Stimulated activated memory B cell treated with anti-CD40 and anti-IgM and Interleukin-4, amounts not matched to agents 10 μg/mL and 1 μg/mL and 100 μg/mL, for 72 hours (primary cell): ENCODE measurements around the gene MNAT1.
"Not testable (repeated sequence)": the region's sequence is repeated elsewhere in the genome, so short reads cannot be mapped to it uniquely, and the experiment has no call there.

Experiments
- ATAC-seq: fragments of 150-1000 bp; cut with Tn5 transposase; 2 replicates; pipeline ENCODE4 v1.10.0; 2021
- H3K27ac Mint-ChIP-seq: one replicate; pipeline ENCODE4 v1.8.0; 2022; ENCODE audit warnings: mild to moderate bottlenecking, mixed read lengths
- H3K27me3 Mint-ChIP-seq: one replicate; pipeline ENCODE4 v1.8.0; 2022; ENCODE audit warnings: mixed read lengths
- H3K36me3 Mint-ChIP-seq: one replicate; pipeline ENCODE4 v1.8.0; 2022; ENCODE audit warnings: mixed read lengths
- H3K4me1 Mint-ChIP-seq: one replicate; pipeline ENCODE4 v1.8.0; 2022; ENCODE audit warnings: mixed read lengths
- H3K4me3 Mint-ChIP-seq: one replicate; pipeline ENCODE4 v1.8.0; 2022; ENCODE audit warnings: mild to moderate bottlenecking, moderate library complexity, mixed read lengths
- H3K9me3 Mint-ChIP-seq: one replicate; pipeline ENCODE4 v1.8.0; 2022; ENCODE audit warnings: mixed read lengths

Gene MNAT1

DNA sequence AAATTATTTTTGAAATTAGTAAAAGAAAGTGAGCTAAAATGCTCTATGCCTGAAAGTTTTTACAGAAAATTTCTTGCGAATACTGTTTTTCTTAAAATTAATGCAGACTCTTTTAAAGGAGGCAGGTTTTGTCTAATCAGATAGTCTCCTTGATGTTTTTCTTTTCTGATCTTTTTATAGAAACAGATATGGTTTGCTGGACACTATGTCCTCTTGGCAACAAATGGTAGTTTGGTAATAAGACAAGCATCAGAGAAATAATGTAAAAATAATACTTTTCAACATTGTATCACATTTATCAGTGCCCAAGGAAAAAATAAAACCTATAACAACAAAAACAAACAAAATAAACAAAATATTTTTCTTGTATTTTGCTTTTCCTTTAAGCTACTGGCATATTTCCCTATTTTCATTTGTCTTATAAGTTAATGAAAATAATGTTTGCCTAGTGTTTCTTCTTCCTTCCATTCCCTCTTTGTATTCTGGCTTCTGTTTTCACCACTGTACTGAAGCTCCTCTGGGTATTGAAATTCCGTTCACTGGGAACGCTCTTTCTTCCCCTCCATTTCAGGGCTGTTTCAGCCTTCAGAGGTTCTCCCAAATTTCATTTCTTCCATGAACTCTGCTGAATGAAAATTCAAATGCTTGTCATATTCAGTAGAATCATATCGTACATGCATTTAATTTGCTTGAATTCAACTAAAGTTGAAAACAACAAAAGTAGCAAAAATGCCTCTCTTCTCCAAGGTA lies 131.0 kb downstream of the MNAT1 start:
- Mint-ChIP-seq H3K4me1 (no peaks in the 10 kb centered on the region), H3K36me3 (no peaks in the 10 kb centered on the region), H3K9me3 (no peaks in the 10 kb centered on the region), H3K27me3 (no peaks in the 10 kb centered on the region), H3K27ac (no peak overlapping the region), H3K4me3 (no peak overlapping the region)
- no peak for ATAC-seq

DNA sequence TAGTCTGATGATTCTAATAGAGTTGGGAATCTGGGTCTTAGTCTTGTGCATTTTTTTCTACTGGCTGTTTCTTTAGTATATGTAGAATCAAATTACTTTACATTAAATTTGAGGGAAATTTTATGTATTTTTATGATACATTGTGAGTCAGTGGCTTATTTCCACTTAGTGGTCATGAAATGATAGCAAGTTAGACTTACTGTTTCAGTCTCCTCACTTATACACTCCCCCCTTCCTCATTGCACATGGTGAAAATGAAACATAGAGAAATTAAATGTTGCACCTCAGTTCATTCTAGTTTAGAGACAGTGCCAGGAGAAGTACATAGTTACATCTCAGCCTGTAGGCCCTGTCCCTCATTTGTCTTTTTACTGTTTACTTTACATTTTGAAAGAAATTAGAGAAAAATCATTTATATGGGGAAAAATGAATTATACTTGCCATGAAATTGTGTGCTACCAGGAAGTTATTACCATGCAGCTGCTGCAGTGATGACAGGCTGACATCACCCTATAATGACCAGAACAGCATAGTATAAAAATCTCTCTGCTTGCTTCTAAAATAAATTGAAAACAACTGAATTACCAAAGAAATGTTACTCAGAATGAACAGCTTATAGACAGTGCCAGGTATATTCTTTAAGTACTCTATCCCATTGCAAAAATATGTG lies 133.1 kb downstream of the MNAT1 start:
- Mint-ChIP-seq H3K4me3 (no peak overlapping the region), H3K27ac (no peak overlapping the region), H3K9me3 (no peaks in the 10 kb centered on the region), H3K4me1 (peaks cover 6% of the 10 kb centered on the region), H3K36me3 (peaks cover 10% of the 10 kb centered on the region), H3K27me3 (no peaks in the 10 kb centered on the region)
- ATAC-seq = no peak

DNA sequence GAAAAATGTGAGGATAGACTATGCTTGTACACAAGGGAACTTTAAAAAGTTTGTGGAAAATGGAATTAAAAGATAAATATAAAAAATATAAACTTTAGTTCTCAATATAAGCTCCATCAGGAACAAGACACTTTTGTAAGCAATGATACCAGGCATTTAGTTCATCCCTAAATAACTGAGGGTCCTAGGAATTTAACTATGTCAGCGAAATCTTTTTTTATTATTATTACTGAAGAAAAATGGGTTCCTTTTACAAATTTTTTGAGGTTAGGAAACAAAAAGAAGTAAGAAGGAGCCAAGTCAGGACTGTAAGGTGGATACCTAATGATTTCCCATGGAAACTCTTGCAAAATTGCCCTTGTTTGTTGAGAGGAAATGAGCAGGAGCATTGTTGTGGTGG lies 143.6 kb downstream of the MNAT1 start:
- no peak for ATAC-seq
- Mint-ChIP-seq H3K27ac (no peak overlapping the region), H3K36me3 (peaks cover 47% of the 10 kb centered on the region), H3K27me3 (no peaks in the 10 kb centered on the region), H3K4me1 (no peaks in the 10 kb centered on the region), H3K4me3 (no peak overlapping the region), H3K9me3 (peaks cover 9% of the 10 kb centered on the region)

DNA sequence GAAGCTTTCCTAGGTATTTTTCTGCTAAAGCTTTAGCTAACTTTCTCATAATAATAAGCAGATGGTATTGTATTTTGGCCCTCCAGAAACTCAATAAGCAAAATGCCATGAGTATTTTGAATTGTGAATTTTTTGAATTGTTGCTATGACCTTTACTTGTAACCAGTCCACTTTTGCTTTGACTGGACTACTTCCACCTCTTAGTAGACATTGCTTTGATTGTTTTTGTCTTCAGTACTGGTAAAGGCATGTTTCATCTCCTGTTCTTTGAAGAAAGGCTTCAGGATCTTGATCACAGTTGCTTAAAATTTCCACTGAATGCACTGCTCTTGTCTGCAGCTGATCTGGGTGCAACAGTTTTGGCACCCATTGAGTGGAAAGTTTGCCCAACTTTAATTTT lies 144.0 kb downstream of the MNAT1 start:
- peaks cover 10% of the 10 kb centered on the region for H3K9me3 Mint-ChIP-seq
- no peak overlapping the region for H3K4me3 Mint-ChIP-seq
- no peak overlapping the region for H3K27ac Mint-ChIP-seq
- H3K4me1 Mint-ChIP-seq = no peaks in the 10 kb centered on the region
- ATAC-seq = no peak
- H3K27me3 Mint-ChIP-seq = no peaks in the 10 kb centered on the region
- H3K36me3 Mint-ChIP-seq = peaks cover 47% of the 10 kb centered on the region

DNA sequence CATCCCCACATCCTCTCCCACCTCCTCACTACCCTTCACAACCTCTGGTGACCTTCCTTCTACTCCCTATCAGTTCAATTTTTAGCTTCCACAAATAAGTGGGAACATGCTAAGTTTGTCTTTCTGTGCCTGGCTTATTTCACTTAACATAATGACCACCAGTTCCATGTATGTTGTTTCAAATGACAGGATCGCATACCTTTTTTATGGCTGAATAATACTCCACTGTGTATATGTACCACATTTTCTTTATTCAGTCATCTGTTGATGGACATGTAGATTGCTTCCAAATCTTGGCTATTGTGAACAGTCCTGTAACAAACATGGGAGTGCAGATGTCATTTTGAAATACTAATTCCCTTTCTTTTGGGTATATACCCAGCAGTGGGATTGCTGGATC lies 147.7 kb downstream of the MNAT1 start:
- Mint-ChIP-seq H3K27me3 (no peaks in the 10 kb centered on the region), H3K9me3 (peaks cover 17% of the 10 kb centered on the region), H3K27ac (no peak overlapping the region), H3K36me3 (peaks cover 69% of the 10 kb centered on the region), H3K4me1 (peaks cover 11% of the 10 kb centered on the region), H3K4me3 (no peak overlapping the region)
- ATAC-seq = no peak

DNA sequence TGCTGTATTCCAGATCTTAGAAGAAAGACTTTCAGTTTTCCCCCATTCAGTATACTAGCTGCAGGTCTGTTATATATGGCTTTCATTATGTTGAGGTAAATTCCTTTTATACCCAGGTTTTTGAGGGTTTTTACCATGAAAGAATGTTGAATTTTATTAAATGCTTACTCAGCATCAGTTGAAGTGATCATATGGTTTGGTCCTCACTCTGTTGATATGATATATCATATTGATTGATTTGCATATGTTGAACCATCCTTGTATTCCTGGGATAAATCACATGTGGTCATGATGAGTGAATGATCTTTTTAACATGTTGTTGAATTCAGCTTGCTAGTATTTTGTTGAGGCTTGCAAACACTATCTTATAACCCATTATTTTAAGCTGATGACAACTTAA lies 149.6 kb downstream of the MNAT1 start:
- no peak overlapping the region for H3K4me3 Mint-ChIP-seq
- H3K27ac Mint-ChIP-seq = no peak overlapping the region
- ATAC-seq = no peak
- H3K27me3 Mint-ChIP-seq = no peaks in the 10 kb centered on the region
- peaks cover 72% of the 10 kb centered on the region for H3K36me3 Mint-ChIP-seq
- peaks cover 17% of the 10 kb centered on the region for H3K9me3 Mint-ChIP-seq
- H3K4me1 Mint-ChIP-seq = peaks cover 11% of the 10 kb centered on the region

DNA sequence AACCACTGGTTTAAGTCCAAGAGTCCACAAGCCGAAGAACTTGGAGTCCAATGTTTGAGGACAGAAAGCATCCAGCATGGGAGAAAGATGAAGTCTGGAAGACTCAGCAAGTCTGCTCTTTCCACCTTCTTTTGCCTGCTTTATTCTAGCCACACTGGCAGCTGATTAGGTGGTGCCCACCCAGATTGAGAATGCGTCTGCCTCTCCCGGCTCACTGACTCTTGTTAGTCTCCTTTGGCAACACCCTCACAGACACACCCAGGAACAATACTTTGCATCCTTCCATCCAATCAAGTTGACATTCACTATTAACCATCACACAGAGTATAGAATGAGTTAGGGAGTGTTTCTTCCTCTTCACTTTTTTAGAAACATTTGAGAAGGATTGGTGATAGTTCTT lies 156.1 kb downstream of the MNAT1 start:
- peaks cover 54% of the 10 kb centered on the region for H3K36me3 Mint-ChIP-seq
- ATAC-seq, H3K9me3 Mint-ChIP-seq, H3K27ac Mint-ChIP-seq, H3K27me3 Mint-ChIP-seq, H3K4me3 Mint-ChIP-seq: not testable (repeated sequence)
- H3K4me1 Mint-ChIP-seq = peaks cover 24% of the 10 kb centered on the region

DNA sequence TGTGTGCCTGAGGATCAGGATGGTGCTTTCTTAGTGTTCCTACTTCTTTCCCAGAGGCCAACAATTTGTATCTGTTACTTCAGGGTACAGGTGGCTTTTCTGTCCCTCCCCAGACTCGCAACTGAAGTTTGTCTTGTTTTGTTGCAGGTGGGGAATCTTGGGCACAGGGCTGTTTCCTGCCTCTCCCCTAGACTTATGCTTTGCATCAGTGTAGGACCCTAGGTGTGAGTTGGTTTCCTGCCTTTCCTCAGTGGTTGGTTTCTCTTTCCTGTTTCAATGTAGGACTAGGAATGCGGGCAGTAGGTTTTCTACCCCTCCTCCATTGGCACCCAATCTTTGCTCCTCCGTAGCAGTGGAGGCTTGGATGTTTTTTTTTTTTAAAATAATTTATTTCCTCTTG lies 159.3 kb downstream of the MNAT1 start:
- no peak for ATAC-seq
- Mint-ChIP-seq H3K9me3 (no peaks in the 10 kb centered on the region), H3K27me3 (no peaks in the 10 kb centered on the region), H3K4me3 (no peak overlapping the region), H3K36me3 (peaks cover 47% of the 10 kb centered on the region), H3K27ac (no peak overlapping the region), H3K4me1 (peaks cover 36% of the 10 kb centered on the region)

DNA sequence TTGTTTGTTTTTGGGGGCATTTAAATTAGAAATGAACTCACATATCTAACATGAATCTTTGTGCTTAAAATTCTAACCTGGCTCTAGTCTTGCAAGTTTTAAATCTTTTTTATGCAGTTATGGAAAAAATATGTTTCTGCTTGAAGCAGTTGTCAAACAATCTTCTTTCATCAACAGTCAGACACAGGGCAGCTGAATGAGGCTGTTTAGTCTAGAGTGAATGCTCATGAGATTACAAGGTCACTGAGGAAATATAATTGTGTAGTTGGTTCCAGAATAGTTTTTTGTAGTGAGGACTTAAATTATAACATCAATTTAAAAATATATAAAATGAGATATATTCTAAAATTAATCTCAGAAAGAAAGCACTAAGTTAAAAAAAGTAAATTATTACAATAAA lies 169.8 kb downstream of the MNAT1 start:
- Mint-ChIP-seq H3K36me3 (peaks cover 12% of the 10 kb centered on the region), H3K4me1 (peaks cover 7% of the 10 kb centered on the region), H3K4me3 (no peak overlapping the region), H3K27ac (no peak overlapping the region), H3K9me3 (no peaks in the 10 kb centered on the region), H3K27me3 (no peaks in the 10 kb centered on the region)
- no peak for ATAC-seq

DNA sequence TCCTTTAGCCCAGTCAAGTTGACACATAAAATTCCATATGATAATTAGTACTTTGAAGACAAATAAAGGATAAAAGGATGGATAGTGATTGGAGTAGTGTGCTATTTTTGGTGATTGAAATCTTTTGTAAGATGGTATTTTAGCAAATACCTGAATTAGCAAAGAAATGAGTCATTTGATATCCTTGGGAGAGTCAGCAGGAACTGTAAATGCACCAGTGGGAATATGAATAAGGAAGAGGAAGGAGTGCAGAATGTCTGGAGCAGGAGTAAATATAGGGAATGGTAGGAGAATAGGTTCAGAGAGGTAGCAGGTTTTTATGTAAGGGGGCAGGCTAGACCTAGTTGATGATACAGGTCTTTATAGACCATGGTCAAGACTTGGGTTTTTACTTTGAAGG lies 171.4 kb downstream of the MNAT1 start:
- Mint-ChIP-seq H3K4me3 (no peak overlapping the region), H3K9me3 (no peaks in the 10 kb centered on the region), H3K27ac (no peak overlapping the region), H3K36me3 (peaks cover 14% of the 10 kb centered on the region), H3K4me1 (no peaks in the 10 kb centered on the region), H3K27me3 (no peaks in the 10 kb centered on the region)
- no peak for ATAC-seq

DNA sequence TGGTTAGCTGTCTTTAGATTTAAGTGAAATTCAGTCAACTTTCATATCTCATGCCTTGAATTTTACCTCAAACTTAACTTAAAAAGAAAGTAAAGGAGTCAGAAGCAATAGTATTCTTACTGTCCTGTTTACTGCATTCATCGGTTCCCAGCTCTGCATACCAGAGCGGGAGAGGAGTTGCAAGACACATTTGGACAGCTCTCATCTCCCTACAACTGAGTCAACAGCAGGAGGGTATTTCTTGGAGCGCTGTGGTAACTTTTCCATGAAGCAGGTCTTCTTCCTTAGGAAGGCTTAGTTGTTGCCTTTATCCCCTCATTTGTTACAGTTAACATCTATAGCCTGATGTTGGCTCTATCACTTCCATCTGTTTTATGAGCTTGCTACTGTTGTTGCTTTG lies 181.2 kb downstream of the MNAT1 start:
- Mint-ChIP-seq H3K36me3 (peaks cover 34% of the 10 kb centered on the region), H3K4me3 (no peak overlapping the region), H3K9me3 (peaks cover 2% of the 10 kb centered on the region), H3K27ac (no peak overlapping the region), H3K4me1 (peaks cover 15% of the 10 kb centered on the region), H3K27me3 (no peaks in the 10 kb centered on the region)
- no peak for ATAC-seq

DNA sequence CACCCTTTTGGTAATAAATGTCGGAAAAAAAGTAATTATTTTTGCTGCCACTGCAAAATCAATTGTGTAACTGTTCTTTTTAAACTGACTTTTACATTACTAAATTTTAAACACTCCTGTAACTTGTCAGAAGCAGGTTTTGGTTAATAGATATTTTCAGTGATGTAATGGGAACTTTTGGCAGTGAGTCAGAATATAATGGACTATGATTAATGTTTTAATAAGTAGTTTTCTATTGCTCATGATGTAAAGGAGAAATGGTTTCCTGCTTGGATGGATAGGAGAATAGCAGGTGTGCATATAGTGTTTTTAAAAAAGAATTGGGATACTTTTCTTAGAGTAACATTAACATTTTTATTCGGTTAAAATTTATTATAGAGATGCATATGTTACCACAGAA lies 187.5 kb downstream of the MNAT1 start:
- ATAC-seq = no peak

DNA sequence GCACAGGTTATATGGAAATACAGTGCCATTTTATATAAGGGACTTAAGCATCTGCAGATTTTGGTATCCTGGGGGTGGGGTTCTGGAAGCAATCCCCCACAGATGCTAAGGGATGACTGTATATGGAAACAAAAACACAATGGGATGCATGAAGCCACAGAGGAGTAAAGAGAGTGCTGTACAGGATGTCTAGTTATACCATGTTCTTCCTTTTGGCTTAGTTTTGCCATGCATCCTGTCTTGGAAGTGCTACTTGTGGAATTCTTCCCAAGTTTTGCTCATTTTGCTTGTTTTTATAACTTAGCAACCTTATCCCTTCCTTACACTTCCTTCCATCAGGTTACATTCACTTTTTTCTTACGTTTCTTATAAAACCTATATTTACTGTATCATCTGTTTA lies 190.7 kb downstream of the MNAT1 start:
- ATAC-seq = no peak
- no peaks in the 10 kb centered on the region for H3K27me3 Mint-ChIP-seq
- no peaks in the 10 kb centered on the region for H3K9me3 Mint-ChIP-seq
- H3K36me3 Mint-ChIP-seq = peaks cover 7% of the 10 kb centered on the region
- H3K4me3 Mint-ChIP-seq = no peak overlapping the region
- H3K4me1 Mint-ChIP-seq = peaks cover 12% of the 10 kb centered on the region
- H3K27ac Mint-ChIP-seq = peak overlapping the region; percentile 41

More for the DNA sequence above, 187.5 kb downstream of the MNAT1 start:
- Mint-ChIP-seq H3K4me3 (no peak overlapping the region), H3K27me3 (no peaks in the 10 kb centered on the region), H3K9me3 (no peaks in the 10 kb centered on the region), H3K4me1 (peaks cover 12% of the 10 kb centered on the region), H3K27ac (no peak overlapping the region), H3K36me3 (peaks cover 11% of the 10 kb centered on the region)

DNA sequence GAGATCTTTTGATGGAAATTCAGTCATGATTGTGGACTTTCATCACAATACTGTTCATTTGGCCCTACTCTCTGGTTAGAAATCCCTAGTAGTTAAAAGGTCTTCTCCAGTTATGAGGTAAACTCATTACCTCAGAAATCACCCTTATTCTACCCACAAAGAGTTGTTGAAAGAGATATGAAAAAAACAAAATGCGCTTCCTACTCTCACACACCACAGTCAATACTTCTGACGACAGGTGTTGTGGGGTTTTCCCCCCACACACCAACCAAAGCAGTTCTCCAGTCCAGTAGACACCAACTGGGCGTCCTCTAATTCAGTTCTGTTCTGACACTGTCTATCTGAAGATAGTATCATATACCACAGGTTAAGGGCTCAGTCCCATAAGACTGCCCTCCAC lies 191.4 kb downstream of the MNAT1 start:
- no peaks in the 10 kb centered on the region for H3K9me3 Mint-ChIP-seq
- peaks cover 7% of the 10 kb centered on the region for H3K36me3 Mint-ChIP-seq
- ATAC-seq = peak; percentile 92
- no peaks in the 10 kb centered on the region for H3K27me3 Mint-ChIP-seq
- H3K4me1 Mint-ChIP-seq = peaks cover 12% of the 10 kb centered on the region
- H3K27ac Mint-ChIP-seq = peak overlapping the region; percentile 41
- no peak overlapping the region for H3K4me3 Mint-ChIP-seq

DNA sequence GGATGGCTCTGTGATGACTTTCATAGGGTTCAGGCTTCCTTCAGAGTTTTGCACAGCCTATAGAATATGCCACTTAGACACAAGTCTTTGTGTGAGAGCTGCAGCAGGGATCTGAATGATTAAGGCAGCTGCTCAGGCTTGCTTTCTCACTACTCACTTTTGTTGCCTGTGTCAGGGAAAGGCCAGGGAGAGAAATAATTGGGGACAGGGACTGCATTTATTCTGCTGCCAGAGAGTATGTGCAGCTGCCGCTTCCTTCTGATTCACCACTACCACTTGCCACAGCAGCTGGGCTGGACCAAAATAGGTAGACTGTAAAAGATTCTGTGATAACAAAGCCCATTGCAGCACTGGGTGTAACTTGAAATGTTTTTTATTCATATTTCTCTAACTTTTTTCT lies 196.7 kb downstream of the MNAT1 start:
- no peak for ATAC-seq
- Mint-ChIP-seq H3K9me3 (no peaks in the 10 kb centered on the region), H3K4me3 (no peak overlapping the region), H3K27me3 (no peaks in the 10 kb centered on the region), H3K27ac (no peak overlapping the region), H3K4me1 (peaks cover 3% of the 10 kb centered on the region), H3K36me3 (peaks cover 21% of the 10 kb centered on the region)

DNA sequence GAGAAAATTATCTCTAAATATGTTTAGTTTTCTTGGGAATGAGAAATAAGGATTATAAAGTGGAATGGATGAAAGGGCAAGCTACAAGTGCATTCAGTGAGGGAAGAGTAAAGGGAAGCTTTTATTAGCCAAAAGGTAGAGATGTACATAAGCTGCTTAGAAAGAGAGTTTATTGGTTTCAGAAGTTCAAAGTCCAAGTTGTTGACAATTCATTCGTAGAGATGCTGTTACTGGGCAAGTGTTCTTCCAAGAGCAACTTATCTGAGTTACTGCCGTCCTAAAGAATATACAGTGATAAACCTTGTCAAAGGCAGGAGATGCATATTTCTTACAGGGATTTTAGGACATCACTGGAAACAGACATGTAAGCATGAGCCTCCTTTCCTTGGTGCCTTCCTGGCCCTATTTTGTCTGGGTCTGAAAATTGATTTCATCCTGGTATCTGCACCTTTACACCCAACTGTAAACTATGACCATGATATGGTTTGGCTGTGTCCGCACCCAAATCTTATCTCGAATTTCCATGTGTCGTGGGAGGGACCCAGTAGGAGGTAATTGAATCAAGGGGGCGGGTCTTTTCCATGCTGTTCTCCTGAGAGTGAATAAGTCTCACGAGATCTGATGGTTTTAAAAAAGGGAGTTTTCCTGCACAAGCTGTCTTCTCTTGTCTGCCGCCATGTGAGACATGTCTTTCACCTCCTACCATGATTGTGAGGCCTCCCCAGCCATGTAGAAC lies 199.5 kb downstream of the MNAT1 start:
- H3K9me3 Mint-ChIP-seq = no peaks in the 10 kb centered on the region
- no peaks in the 10 kb centered on the region for H3K27me3 Mint-ChIP-seq
- no peak overlapping the region for H3K4me3 Mint-ChIP-seq
- ATAC-seq = no peak
- H3K27ac Mint-ChIP-seq = no peak overlapping the region
- peaks cover 20% of the 10 kb centered on the region for H3K36me3 Mint-ChIP-seq
- H3K4me1 Mint-ChIP-seq = no peaks in the 10 kb centered on the region
